ENCODE data around the gene CYP3A5.

CYP3A5 gene

DNA sequence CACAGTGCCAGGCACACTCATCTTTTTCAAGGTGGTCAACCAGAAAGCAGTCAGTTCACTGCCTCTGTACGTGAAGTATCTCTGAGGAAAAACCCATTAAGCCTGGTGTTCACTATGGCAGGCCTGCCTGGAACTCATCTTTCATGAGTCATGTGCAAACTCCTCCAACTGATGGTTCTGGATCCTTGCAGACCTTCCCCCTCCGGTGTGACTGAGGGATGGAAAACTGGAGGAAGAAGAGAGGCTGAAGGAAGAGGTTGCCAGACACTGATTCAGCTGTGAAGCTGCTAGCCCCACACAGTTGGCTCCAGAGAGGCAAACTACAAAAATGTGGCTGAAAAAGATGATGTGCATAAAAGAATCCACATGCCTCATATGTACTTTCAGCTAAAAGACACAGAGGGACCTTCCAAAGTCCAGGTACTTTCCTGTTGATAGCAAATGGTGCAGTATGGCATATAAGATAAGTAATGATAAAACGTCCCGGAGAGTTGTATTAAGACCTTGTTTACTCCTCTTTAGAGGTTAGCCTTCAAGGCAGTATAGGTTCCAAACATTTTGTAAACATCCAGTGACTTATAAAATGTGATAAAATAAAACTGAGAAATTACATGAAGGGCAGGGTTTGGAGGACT, 2.7 kb downstream of the CYP3A5 start:
- no peaks in the 10 kb centered on the region for H3K9me2 ChIP-seq (replicated peaks; ENCODE audit: insufficient read depth, low read length)
- H4K20me1 ChIP-seq (ENCODE audit: insufficient read depth, low read length) = no peaks in the 10 kb centered on the region
- no peak overlapping the region for H3K4me3 ChIP-seq (ENCODE audit: low read length)
- no peak overlapping the region for H3K27ac ChIP-seq (ENCODE audit: low read length)
- H3F3A ChIP-seq (ENCODE audit: insufficient read depth, low read length) = no peaks in the 10 kb centered on the region
- no peaks in the 10 kb centered on the region for H3K27me3 ChIP-seq (replicated peaks; ENCODE audit: insufficient read depth, low read length)
- no peaks in the 10 kb centered on the region for H3K9me3 ChIP-seq (replicated peaks; ENCODE audit: insufficient read depth, low read length)
- H3K4me1 ChIP-seq (ENCODE audit: low read length) = no peaks in the 10 kb centered on the region
- no peaks in the 10 kb centered on the region for H3K79me2 ChIP-seq (ENCODE audit: low read length)
- no peak overlapping the region for H3K9ac ChIP-seq (ENCODE audit: low read length)
- TF ChIP-seq EZH2 (optimal IDR thresholded peaks at IDR 0.05; ENCODE audit: low read depth, low read length) (no peak), EZH2phosphoT487 (IDR thresholded peaks at IDR 0.05; ENCODE audit: low read length) (no peak)
- TF ChIP-seq, protein P1, sequence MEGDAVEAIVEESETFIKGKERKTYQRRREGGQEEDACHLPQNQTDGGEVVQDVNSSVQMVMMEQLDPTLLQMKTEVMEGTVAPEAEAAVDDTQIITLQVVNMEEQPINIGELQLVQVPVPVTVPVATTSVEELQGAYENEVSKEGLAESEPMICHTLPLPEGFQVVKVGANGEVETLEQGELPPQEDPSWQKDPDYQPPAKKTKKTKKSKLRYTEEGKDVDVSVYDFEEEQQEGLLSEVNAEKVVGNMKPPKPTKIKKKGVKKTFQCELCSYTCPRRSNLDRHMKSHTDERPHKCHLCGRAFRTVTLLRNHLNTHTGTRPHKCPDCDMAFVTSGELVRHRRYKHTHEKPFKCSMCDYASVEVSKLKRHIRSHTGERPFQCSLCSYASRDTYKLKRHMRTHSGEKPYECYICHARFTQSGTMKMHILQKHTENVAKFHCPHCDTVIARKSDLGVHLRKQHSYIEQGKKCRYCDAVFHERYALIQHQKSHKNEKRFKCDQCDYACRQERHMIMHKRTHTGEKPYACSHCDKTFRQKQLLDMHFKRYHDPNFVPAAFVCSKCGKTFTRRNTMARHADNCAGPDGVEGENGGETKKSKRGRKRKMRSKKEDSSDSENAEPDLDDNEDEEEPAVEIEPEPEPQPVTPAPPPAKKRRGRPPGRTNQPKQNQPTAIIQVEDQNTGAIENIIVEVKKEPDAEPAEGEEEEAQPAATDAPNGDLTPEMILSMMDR (IDR thresholded peaks at IDR 0.05; ENCODE audit: low read length) = no peak
- no peak for DNase-seq
- no peak overlapping the region for H3K4me2 ChIP-seq (ENCODE audit: low read depth, low read length)
- H3K36me3 ChIP-seq (replicated peaks; ENCODE audit: insufficient read depth, low read length) = no peaks in the 10 kb centered on the region
- H2AFZ ChIP-seq (ENCODE audit: low read length) = no peak overlapping the region

DNA sequence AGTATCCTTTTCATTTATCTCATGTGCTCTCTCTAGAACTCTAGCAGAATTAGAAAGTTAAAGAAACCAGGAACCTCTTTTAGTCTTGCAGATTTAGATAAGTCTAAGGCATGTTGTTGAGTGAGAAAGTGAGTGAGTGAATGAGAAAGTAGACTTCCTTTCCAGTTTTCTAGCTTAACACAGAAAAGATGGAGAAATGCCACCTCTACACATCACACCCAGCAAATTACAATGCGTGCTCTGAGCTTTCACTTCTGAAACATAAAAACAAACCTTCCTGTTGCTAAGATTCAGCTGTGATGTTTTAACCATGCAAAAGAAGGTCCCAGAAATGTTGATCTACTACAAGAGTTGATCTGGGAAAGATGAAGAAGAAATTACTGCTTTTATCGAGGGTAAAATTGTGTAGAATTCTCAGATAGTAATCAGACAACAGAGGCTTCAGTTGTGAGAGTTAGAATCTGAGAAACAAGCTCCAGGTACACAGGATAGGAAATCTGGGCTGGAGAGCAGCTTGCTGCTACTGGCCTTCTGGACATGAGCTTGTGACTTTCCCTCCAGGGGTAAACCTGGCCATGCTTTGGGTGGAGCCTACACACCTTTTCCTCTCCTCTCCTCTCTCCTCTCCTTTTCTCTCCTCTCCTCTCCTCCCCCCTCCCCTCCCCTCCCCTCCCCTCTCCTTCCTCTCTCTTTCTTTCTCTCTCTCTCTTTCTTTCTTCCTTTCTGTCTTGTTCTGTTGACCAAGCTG, 4.6 kb downstream of the CYP3A5 start:
- H4K20me1 ChIP-seq (ENCODE audit: insufficient read depth, low read length) = no peaks in the 10 kb centered on the region
- DNase-seq = no peak
- no peaks in the 10 kb centered on the region for H3K4me1 ChIP-seq (ENCODE audit: low read length)
- H3K27me3 ChIP-seq (replicated peaks; ENCODE audit: insufficient read depth, low read length) = no peaks in the 10 kb centered on the region
- no peaks in the 10 kb centered on the region for H3K9me2 ChIP-seq (replicated peaks; ENCODE audit: insufficient read depth, low read length)
- H3F3A ChIP-seq (ENCODE audit: insufficient read depth, low read length) = no peaks in the 10 kb centered on the region
- H3K79me2 ChIP-seq (ENCODE audit: low read length) = no peaks in the 10 kb centered on the region
- no peak overlapping the region for H3K4me2 ChIP-seq (ENCODE audit: low read depth, low read length)
- no peak overlapping the region for H3K27ac ChIP-seq (ENCODE audit: low read length)
- TF ChIP-seq, protein P1 (IDR thresholded peaks at IDR 0.05; ENCODE audit: low read length) = no peak
- TF ChIP-seq EZH2 (optimal IDR thresholded peaks at IDR 0.05; ENCODE audit: low read depth, low read length) (no peak), EZH2phosphoT487 (IDR thresholded peaks at IDR 0.05; ENCODE audit: low read length) (no peak)
- H3K4me3 ChIP-seq (ENCODE audit: low read length) = no peak overlapping the region
- H3K9ac ChIP-seq (ENCODE audit: low read length) = no peak overlapping the region
- H3K9me3 ChIP-seq (replicated peaks; ENCODE audit: insufficient read depth, low read length) = no peaks in the 10 kb centered on the region
- no peaks in the 10 kb centered on the region for H3K36me3 ChIP-seq (replicated peaks; ENCODE audit: insufficient read depth, low read length)
- no peak overlapping the region for H2AFZ ChIP-seq (ENCODE audit: low read length)

DNA sequence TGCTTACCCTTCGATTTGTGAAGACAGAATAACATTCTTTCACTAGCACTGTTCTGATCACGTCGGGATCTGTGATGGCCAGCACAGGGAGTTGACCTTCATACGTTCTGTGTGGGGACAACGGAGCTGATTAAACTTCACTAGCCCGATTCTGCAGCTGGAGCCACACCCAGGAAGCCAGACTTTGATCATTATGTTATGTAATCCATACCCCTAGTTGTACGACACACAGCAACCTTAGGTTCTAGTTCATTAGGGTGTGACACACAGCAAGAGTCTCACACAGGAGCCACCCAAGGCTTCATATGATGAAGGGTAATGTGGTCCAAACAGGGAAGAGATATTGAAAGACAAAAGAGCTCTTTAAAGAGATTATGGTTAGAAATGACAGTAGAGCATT, 7.2 kb downstream of the CYP3A5 start:
- no peaks in the 10 kb centered on the region for H3K9me3 ChIP-seq (replicated peaks; ENCODE audit: insufficient read depth, low read length)
- DNase-seq = no peak
- TF ChIP-seq, protein P1 (IDR thresholded peaks at IDR 0.05; ENCODE audit: low read length) = no peak
- TF ChIP-seq EZH2phosphoT487 (IDR thresholded peaks at IDR 0.05; ENCODE audit: low read length) = no peak
- TF ChIP-seq EZH2 (optimal IDR thresholded peaks at IDR 0.05; ENCODE audit: low read depth, low read length) = no peak
- H3K9ac ChIP-seq (ENCODE audit: low read length) = no peak overlapping the region
- no peaks in the 10 kb centered on the region for H3K4me1 ChIP-seq (ENCODE audit: low read length)
- no peaks in the 10 kb centered on the region for H4K20me1 ChIP-seq (ENCODE audit: insufficient read depth, low read length)
- no peak overlapping the region for H3K4me3 ChIP-seq (ENCODE audit: low read length)
- H3K4me2 ChIP-seq (ENCODE audit: low read depth, low read length) = no peak overlapping the region
- H3K9me2 ChIP-seq (replicated peaks; ENCODE audit: insufficient read depth, low read length) = no peaks in the 10 kb centered on the region
- no peaks in the 10 kb centered on the region for H3K36me3 ChIP-seq (replicated peaks; ENCODE audit: insufficient read depth, low read length)
- no peaks in the 10 kb centered on the region for H3K79me2 ChIP-seq (ENCODE audit: low read length)
- H2AFZ ChIP-seq (ENCODE audit: low read length) = no peak overlapping the region
- no peaks in the 10 kb centered on the region for H3K27me3 ChIP-seq (replicated peaks; ENCODE audit: insufficient read depth, low read length)
- H3K27ac ChIP-seq (ENCODE audit: low read length) = no peak overlapping the region
- no peaks in the 10 kb centered on the region for H3F3A ChIP-seq (ENCODE audit: insufficient read depth, low read length)
